ENCODE measurements around the gene TIGAR.

The TIGAR gene, protein sequence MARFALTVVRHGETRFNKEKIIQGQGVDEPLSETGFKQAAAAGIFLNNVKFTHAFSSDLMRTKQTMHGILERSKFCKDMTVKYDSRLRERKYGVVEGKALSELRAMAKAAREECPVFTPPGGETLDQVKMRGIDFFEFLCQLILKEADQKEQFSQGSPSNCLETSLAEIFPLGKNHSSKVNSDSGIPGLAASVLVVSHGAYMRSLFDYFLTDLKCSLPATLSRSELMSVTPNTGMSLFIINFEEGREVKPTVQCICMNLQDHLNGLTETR

DNA sequence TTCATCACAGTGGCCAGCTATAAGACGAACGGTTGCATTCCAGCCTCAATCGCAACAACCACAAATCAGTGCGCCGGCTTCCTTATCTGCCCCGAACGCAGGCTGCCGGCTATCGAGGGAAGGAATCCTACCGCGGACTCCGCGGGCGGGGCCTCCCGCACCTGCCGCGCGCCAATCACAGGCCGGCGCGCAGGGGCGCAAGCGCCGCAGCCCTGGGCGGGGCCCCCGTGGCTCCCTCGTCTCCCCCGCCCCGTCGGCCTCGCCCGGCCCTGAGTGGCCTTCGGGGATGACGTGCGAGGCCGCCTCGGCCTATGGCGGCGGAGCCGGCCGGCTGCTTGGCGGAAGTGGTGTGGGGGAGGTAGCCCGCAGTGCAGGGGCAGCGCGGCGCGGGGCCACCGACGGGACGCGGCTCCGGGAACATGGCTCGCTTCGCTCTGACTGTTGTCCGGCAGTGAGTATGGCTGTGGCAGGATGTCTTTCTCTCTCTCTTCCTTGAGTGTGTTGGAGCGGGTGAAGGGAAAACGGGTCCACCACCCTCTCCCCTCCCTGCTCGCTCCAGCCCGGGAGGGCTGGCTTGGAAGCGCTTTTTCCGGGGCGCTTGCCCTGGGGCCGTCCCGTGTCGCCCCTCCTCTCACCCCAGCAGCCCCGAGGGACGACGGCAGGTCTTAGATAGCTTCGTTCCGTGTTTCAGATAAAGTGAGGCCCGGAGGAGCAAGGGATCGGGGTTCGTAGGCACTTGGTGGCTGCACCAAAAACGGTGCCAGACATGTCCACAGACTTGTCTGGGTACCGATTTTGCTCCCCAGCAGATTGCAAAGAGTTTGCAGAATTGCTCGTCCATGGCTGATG lies at the start of gene TIGAR:
TSS of gene TIGAR (plus strand) at position 361 of the 849 bp plus-strand sequence. CDS start at position 420, 59 bp downstream.
- DNase-seq, result peak; percentile 93 to 97

DNA sequence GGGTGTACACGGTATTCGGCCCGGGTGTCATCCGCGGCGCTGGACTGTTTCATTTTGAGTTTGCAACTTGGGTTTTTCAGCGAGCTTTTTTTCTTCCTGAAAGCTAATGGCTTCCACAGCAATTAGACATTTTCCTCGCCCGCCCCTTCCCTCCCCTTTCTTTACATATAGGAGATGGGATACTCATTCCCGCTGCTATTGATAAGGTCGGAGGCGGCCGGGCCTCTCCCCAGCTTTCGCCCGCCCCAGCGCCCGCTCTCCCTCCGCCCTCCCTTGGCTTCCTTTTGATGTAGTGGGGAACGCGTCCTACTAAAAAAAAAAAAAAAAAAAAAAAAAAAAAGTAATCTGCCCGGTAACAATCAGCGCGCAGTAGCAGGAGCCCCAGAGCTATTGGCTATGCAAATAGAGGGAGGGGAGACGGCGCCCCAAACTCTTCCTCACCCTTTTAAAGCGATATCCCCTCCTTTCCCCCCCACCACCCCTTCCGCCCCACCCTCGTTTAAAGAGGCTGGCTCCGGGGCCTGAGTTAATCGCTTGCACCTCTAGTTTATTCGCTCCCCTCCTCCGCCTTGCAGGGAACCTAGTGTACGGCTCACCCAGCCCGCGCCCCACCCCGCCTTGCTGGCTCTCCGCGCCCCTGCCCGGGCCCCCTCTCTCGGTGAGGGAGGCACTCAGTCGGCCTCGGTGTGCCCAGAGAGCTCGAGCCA lies 49.1 kb upstream of the TIGAR start:
- no peak for DNase-seq

- no peak for DNase-seq
These were observed 48.4 kb upstream of the TIGAR start for GRCh38 chr12:4272424-4273272.

DNA sequence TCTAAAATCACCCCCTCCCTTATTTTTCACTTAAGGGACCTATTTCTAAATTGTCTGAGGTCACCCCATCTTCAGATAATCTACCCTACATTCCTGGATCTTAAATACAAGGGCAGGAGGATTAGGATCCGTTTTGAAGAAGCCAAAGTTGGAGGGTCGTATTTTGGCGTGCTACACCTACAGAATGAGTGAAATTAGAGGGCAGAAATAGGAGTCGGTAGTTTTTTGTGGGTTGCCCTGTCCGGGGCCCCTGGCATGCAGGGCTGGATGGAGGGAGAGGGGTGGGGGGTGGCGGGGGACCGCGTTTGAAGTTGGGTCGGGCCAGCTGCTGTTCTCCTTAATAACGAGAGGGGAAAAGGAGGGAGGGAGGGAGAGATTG lies 47.8 kb upstream of the TIGAR start:
- DNase-seq, result no peak

DNA sequence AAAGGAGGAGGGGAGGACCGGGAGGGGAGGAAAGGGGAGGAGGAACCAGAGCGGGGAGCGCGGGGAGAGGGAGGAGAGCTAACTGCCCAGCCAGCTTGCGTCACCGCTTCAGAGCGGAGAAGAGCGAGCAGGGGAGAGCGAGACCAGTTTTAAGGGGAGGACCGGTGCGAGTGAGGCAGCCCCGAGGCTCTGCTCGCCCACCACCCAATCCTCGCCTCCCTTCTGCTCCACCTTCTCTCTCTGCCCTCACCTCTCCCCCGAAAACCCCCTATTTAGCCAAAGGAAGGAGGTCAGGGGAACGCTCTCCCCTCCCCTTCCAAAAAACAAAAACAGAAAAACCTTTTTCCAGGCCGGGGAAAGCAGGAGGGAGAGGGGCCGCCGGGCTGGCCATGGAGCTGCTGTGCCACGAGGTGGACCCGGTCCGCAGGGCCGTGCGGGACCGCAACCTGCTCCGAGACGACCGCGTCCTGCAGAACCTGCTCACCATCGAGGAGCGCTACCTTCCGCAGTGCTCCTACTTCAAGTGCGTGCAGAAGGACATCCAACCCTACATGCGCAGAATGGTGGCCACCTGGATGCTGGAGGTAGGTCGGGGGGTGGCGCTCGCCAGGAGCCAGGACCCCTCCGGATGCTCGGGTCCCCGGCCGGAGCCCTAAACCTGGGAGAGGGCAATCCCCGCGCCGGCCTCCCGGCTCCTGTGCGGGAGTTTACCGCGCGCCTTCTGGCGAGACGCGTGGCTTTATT lies 47.2 kb upstream of the TIGAR start, which contains the start of gene CCND2:
TSS of gene CCND2 (plus strand) at position 111 of the 744 bp plus-strand sequence. CDS start at position 390, 279 bp downstream.
- peak in 1 of 2 experiments; percentile 19 for DNase-seq

- DNase-seq, result no peak
These were observed 46.5 kb upstream of the TIGAR start for GRCh38 chr12:4274396-4275015.

DNA sequence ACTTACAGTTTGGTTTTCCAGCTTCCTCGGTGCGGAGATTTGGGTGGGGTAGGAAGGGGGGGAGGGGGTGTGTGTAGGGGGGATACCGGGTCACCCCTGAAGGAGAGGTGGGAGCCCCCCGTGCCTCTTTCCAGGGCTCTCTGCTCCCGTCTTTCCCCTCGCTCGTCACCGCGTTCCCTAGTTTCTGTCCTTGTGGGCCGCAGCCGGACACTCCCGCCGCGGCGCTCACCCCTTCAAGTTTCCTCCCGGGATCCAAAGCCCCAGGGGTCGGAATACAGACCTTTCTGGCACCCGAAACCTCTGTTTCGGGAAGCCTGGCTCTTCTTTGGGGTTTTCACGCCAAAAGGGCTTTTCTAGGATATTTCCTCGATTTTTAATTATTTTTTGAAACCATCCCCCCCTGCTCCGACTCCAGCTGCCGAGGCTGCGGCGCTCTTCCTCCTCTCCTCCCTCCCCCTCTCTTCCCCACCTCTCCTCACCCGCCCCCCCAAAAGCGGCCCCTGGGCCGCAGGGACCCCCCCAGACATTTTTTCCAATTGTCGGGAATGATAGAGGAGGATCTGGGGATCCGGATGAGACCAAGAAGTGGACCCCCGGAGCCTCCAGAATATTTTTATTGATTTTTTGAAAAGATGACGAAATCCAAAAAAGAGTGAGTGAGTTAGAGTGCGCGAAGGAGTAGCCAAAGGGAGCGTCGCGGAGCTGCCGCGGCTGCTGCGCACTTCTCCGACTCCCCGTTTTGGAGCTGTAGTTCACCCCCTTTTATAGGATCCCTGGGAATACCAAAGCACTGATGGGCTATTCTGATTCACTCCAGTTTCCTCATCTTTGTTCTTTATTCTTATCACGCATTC lies 45.8 kb upstream of the TIGAR start:
- no peak for DNase-seq

DNA sequence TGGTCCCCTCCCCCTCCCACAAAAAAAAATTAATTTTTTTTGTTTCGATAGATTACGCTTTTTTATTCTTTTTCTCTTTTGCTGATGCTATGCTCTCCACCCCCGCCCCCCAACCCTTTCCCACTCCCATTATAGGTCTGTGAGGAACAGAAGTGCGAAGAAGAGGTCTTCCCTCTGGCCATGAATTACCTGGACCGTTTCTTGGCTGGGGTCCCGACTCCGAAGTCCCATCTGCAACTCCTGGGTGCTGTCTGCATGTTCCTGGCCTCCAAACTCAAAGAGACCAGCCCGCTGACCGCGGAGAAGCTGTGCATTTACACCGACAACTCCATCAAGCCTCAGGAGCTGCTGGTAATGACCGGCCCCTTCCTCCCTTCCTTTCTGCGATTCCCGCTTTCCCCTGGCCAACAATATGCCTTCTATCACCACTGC lies 45.1 kb upstream of the TIGAR start:
- no peak for DNase-seq

GRCh38 chr12:4276524-4277204 lies 44.3 kb upstream of the TIGAR start:
- peak; percentile 52 to 71 for DNase-seq

GRCh38 chr12:4277205-4277543 lies 43.8 kb upstream of the TIGAR start:
- DNase-seq, result no peak

DNA sequence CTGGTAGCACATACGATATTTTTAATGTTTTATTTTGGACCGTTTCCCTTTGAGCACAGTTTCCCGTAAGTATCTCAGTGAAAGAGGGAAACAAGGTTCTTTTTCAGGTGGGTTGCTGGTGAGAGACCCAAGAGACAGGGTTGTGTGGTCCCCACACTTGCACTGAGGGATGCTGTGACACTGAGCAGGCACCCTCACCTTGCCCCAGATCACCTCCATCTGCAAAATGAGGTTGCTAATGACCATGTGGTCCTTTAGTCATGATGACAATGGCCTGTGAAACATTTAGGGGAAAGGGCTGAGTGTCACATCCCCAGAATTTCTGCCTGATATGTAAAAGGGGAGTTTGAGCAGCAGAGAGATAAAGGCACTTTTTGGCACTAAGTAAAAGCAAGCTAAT lies 43.2 kb upstream of the TIGAR start:
- no peak for DNase-seq

GRCh38 chr12:4278329-4279197 lies 42.5 kb upstream of the TIGAR start:
- DNase-seq, result no peak

- DNase-seq, result no peak
These were observed 41.8 kb upstream of the TIGAR start for GRCh38 chr12:4279198-4279690.

DNA sequence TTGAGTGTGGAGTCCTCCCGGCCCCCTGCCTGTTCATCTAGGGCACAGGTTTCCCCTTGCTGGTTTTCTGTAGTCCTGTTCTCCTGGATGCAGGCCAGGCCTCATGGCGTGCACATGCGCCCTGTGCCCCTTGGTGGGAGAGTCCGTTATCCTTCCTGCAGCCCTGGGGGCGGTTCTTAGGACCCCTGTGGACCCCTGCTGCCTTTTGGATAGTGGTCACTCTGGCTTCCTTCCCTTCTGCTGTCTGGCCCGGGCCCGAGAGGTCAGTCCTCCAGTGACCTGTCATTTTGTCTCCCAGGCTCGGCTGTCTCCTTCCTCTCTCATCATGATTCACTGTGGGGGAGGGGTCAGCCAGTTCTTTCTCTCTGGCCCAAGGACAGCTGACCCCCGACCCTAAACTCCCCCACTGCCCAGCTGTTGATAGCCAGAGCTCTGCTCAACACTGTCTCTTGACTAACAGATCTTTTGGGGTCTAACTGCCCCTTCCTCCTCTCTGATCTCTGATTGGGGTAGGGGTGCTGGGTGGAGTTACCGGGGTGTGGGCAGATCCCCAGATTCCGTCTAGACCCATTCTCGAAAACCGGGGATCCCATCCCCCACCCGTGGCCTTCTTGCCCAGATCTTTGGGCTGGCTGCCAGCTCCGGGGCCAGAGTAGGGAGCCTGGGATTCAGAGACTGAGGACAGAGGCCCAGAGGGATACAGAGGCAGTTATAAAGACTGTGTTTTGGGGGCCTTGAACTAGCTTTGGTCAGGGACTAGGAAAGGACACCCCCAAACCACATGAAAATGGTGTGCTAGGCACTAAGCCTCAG lies 40.5 kb upstream of the TIGAR start:
- DNase-seq, result no peak

- no peak for DNase-seq
These were observed 39.8 kb upstream of the TIGAR start for GRCh38 chr12:4281173-4281654.

DNA sequence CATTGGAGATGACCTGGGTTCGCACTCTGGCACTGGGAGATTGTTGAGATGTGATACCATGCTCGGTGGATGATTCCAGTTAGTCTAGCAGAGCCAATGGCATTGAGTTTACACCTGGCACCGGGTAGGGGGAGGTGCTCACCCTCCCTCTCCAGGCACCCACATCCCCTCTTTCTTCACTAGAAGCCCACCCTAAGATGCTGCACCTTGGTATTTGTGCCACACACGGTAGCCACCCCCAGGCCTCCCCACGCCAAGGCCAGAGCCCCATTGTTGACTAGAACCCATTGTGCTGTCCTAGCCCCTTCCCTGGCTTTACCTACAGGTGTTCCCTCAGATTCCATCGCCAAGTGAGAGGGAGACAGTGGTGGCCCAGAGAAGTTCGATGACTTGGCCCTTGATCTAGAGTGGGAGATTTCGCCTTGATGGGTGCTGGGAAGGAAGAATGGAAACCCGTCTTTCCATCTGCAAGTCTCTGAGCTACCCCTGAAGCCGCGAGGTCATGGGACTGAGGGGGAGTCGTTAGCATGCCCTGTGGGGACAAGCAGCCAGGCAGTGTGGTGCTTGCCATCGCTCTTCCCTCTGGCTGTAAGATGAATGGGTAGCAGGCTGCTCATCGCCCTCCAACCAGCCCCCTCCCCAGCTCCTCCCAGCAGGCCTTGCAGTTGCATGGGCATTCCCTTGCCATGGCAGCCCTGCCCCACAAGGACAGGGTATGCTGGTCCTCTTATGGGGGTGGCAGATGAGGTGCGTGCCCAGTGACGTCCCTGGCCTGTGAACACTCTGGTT lies 38.7 kb upstream of the TIGAR start:
- DNase-seq, result no peak

Measured in NCI-H1930 (cell line).